Osteocyte (in vitro differentiated cells): ENCODE measurements around the gene PACC1. TPM values are rescaled to one million over a fixed set of nuclear protein-coding genes. Genes with fewer than 3 reads are reported as not detected.

Source experiments
- DNase-seq: peaks from one replicate; pipeline ENCODE4 v3.0.0; 2021; ENCODE audit warnings: mixed read lengths; ENCODE audit not compliant: unreplicated experiment; ENCODE audit errors: extremely low spot score
- H3K27ac Mint-ChIP-seq: one replicate; pipeline ENCODE4 v1.8.0; 2021; ENCODE audit warnings: mild to moderate bottlenecking, mixed read lengths; ENCODE audit not compliant: unreplicated experiment
- H3K27me3 Mint-ChIP-seq: one replicate; pipeline ENCODE4 v1.8.0; 2021; ENCODE audit warnings: mixed read lengths; ENCODE audit not compliant: unreplicated experiment
- H3K36me3 Mint-ChIP-seq: one replicate; pipeline ENCODE4 v1.8.0; 2021; ENCODE audit warnings: mixed read lengths; ENCODE audit not compliant: unreplicated experiment
- H3K4me1 Mint-ChIP-seq: one replicate; pipeline ENCODE4 v1.8.0; 2021; ENCODE audit warnings: mixed read lengths; ENCODE audit not compliant: unreplicated experiment
- H3K4me3 Mint-ChIP-seq: one replicate; pipeline ENCODE4 v1.8.0; 2021; ENCODE audit warnings: mild to moderate bottlenecking, moderate library complexity, mixed read lengths; ENCODE audit not compliant: unreplicated experiment
- H3K9me3 Mint-ChIP-seq: one replicate; pipeline ENCODE4 v1.8.0; 2021; ENCODE audit warnings: mixed read lengths; ENCODE audit not compliant: unreplicated experiment
- total RNA-seq: library from RNA; stranded (reverse); gene quantifications from 2 replicates; pipeline ENCODE4 v1.2.1, GENCODE V29; 2021
- TF ChIP-seq, protein P1 (sequence below): fragments of 200-600 bp; sonication (generic); IDR thresholded peaks from 2 replicates; pipeline ENCODE4 v1.5.0; 2021; ENCODE audit warnings: antibody characterized with exemption, mild to moderate bottlenecking, moderate library complexity

Gene PACC1
- total RNA-seq, 1 donor from 2014 or later = 11.4 TPM

DNA sequence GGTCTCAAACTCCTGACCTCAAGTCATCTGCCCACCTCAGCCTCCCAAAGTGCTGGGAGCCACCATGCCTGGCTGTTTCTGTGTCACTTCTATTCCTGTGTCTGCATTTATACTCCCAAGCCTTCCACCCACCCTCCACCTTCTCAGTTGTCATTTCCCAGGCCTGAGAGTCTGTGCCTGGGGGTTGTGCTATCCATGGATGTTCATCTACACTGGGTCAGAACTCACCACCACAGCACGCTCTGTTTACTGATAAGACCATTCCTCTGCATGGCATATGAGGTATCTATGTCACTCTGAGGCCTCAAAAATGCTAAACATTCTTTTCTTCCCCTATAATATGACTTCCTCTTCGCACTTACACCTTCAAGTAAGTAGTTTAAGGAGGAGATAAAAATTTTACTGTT lies 24.1 kb upstream of the PACC1 start:
- Mint-ChIP-seq H3K36me3 (no peaks in the 10 kb centered on the region), H3K4me1 (peaks cover 5% of the 10 kb centered on the region), H3K9me3 (no peaks in the 10 kb centered on the region), H3K27me3 (no peaks in the 10 kb centered on the region), H3K27ac (no peak overlapping the region), H3K4me3 (no peak overlapping the region)
- TF ChIP-seq, protein P1, sequence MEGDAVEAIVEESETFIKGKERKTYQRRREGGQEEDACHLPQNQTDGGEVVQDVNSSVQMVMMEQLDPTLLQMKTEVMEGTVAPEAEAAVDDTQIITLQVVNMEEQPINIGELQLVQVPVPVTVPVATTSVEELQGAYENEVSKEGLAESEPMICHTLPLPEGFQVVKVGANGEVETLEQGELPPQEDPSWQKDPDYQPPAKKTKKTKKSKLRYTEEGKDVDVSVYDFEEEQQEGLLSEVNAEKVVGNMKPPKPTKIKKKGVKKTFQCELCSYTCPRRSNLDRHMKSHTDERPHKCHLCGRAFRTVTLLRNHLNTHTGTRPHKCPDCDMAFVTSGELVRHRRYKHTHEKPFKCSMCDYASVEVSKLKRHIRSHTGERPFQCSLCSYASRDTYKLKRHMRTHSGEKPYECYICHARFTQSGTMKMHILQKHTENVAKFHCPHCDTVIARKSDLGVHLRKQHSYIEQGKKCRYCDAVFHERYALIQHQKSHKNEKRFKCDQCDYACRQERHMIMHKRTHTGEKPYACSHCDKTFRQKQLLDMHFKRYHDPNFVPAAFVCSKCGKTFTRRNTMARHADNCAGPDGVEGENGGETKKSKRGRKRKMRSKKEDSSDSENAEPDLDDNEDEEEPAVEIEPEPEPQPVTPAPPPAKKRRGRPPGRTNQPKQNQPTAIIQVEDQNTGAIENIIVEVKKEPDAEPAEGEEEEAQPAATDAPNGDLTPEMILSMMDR = no peak
- DNase-seq = no peak

DNA sequence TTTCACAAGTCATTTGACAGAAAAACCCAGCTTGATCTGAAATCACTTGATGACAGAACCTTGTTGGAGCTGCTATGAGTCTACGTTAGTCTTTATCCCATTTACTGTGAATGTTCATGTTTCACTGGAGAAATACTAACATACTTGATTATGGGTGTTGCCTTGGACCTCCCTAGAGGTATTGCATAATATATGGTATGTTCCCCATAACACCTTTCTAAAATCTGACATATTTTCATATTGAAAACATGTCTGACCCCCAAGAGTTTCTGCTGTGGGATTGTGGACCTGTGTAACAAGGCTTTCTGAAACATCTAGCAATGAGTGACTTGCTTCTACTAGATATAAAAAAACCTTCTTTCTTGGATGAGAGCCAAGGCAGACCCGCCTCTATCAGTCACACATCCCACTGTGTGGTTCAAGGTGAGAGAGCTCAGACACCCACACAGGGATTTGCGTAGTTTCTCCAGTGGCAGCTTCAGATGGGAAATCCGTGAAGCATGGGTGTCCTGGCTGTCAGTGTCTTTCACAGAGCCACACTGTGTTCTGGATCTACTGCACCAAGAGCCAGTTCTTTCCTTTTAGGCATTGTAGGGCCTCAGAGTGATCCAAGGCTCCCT lies 22.6 kb upstream of the PACC1 start:
- peaks cover 11% of the 10 kb centered on the region for H3K4me1 Mint-ChIP-seq

DNA sequence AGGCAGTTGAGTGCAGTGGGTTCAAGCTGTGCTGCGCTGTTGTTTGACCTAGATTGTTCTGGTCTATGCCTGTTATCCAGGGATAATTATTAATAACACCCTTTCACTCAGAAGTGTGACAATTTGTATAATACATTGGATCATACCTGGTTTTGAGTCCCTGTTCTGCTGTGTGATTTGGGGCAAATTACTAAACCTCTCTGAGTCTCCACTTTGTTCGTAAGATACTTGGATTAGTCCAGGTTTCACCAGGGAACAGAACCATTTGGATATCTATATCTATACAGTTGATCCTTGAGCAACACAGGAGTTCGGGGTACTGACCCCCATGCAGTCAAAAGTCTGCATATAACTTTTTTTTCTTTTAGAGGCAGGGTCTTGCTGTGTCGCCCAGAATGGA lies 20.3 kb upstream of the PACC1 start:
- H3K4me3 Mint-ChIP-seq = no peak overlapping the region
- no peaks in the 10 kb centered on the region for H3K27me3 Mint-ChIP-seq
- H3K27ac Mint-ChIP-seq = no peak overlapping the region
- no peaks in the 10 kb centered on the region for H3K9me3 Mint-ChIP-seq
- H3K4me1 Mint-ChIP-seq = peaks cover 13% of the 10 kb centered on the region
- H3K36me3 Mint-ChIP-seq = no peaks in the 10 kb centered on the region
- no peak for DNase-seq
- TF ChIP-seq, protein P1 = no peak

More for the DNA sequence above, 22.6 kb upstream of the PACC1 start:
- DNase-seq = no peak
- no peak overlapping the region for H3K4me3 Mint-ChIP-seq
- no peaks in the 10 kb centered on the region for H3K36me3 Mint-ChIP-seq
- no peaks in the 10 kb centered on the region for H3K27me3 Mint-ChIP-seq
- TF ChIP-seq, protein P1 = no peak
- no peak overlapping the region for H3K27ac Mint-ChIP-seq
- no peaks in the 10 kb centered on the region for H3K9me3 Mint-ChIP-seq

DNA sequence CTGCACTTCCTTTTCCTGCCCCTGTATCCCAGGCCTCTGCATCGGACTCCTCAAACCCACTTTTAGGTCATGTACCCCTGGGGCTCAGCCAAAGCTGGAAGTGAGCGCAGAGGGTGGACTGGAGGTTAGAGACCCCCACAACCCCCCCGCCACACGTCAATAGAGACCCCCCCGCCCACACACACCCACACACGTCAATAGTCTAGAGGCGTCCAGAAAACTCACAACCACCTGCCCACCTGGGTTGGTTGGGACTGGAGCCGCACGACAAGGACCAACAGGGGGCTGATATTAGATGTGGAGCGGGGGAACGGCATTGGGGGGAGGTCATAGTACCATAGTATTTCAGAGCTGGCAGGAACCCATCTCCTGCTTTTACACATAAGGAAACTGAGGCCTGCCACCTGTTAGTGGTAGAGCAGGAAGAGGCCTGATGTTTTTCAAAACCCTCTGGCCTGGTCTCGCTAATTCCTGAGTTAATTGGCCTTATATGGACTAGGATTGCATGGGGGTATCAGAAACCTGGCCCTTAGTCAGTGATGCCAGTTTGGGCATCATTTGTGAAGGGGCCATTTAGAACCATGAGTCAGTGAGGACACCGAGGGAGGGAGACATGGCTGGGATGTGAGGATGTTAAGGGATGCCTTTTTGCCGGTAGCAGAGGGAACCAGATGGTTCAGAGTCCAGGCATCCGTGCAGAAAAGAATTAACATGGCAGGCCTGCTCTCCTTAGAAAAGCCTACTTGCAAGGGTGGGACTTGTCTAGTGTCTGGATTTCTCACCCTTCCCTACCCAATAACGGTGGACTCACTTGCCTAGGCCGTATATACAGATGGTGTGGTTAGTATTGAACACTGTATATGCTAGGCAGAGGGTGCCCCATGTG lies 19.1 kb upstream of the PACC1 start:
- no peaks in the 10 kb centered on the region for H3K9me3 Mint-ChIP-seq
- peak overlapping the region; percentile 74 for H3K4me3 Mint-ChIP-seq
- no peak for DNase-seq
- TF ChIP-seq, protein P1 = no peak
- H3K4me1 Mint-ChIP-seq = peaks cover 13% of the 10 kb centered on the region
- no peaks in the 10 kb centered on the region for H3K27me3 Mint-ChIP-seq
- H3K36me3 Mint-ChIP-seq = no peaks in the 10 kb centered on the region
- H3K27ac Mint-ChIP-seq = peak overlapping the region; percentile 64
